SU-DHL-6 (cell line): ENCODE measurements around the gene ASPHD1.

ENCODE experiments used
- H2AFZ ChIP-seq: fragments of 200-600 bp; sonication (generic); 2 replicates; pipeline ENCODE4 v1.6.1; 2014; ENCODE audit warnings: low read depth, mild to moderate bottlenecking, moderate library complexity, mixed read lengths, antibody characterized with exemption, low read length; ENCODE audit not compliant: severe bottlenecking
- H3F3A ChIP-seq: fragments of 200-600 bp; shearing (Covaris generic); 2 replicates; pipeline ENCODE4 v1.6.0; 2016; ENCODE audit warnings: antibody characterized with exemption, mild to moderate bottlenecking; ENCODE audit not compliant: insufficient read depth
- H3K27ac ChIP-seq: fragments of 200-600 bp; sonication (generic); 2 replicates; pipeline ENCODE4 v1.5.1; 2016; ENCODE audit warnings: low read depth, mild to moderate bottlenecking, low read length, moderate library complexity, mixed read lengths
- H3K27me3 ChIP-seq: fragments of 200-600 bp; sonication (generic), shearing (Covaris generic); 2 replicates; pipeline ENCODE4 v1.6.0; 2014; ENCODE audit warnings: mild to moderate bottlenecking, low read length
- H3K36me3 ChIP-seq: fragments of 200-600 bp; sonication (generic); 2 replicates; pipeline ENCODE4 v1.6.1; 2014; ENCODE audit warnings: mild to moderate bottlenecking, low read length, mixed read lengths
- H3K4me2 ChIP-seq: fragments of 300-600, 200-600 bp; shearing (Covaris generic), sonication (generic); 2 replicates; pipeline ENCODE4 v1.6.0; 2014; ENCODE audit warnings: low read length, low read depth, mild to moderate bottlenecking; ENCODE audit not compliant: poor library complexity, severe bottlenecking
- H3K4me3 ChIP-seq: fragments of 200-600 bp; sonication (generic); 2 replicates; pipeline ENCODE4 v1.5.1; 2014; ENCODE audit warnings: antibody characterized with exemption, low read length, mild to moderate bottlenecking, mixed read lengths; ENCODE audit not compliant: insufficient read depth, poor library complexity, severe bottlenecking
- H3K79me2 ChIP-seq: fragments of 200-600 bp; sonication (generic); 2 replicates; pipeline ENCODE4 v1.6.1; 2014; ENCODE audit warnings: mild to moderate bottlenecking, low read length, moderate library complexity; ENCODE audit not compliant: insufficient read depth
- H3K9ac ChIP-seq: fragments of 200-600 bp; sonication (generic); 2 replicates; pipeline ENCODE4 v1.7.0; 2014; ENCODE audit warnings: mild to moderate bottlenecking, low read length
- H3K9me2 ChIP-seq: fragments of 200-600 bp; sonication (generic); replicated peaks from 2 replicates; pipeline ENCODE4 v1.6.1; 2014; ENCODE audit warnings: low read length; ENCODE audit not compliant: insufficient read depth
- H3K9me3 ChIP-seq: fragments of 200-600 bp; sonication (generic); 2 replicates; pipeline ENCODE4 v1.6.1; 2014; ENCODE audit warnings: low read length, mixed read lengths; ENCODE audit not compliant: insufficient read depth
- H4K20me1 ChIP-seq: fragments of 200-600 bp; sonication (generic); 2 replicates; pipeline ENCODE4 v1.6.1; 2014; ENCODE audit warnings: low read depth, mild to moderate bottlenecking, antibody characterized with exemption, low read length, moderate library complexity, mixed read lengths
- CTCF ChIP-seq: fragments of 200-600 bp; sonication (generic); IDR thresholded peaks from one replicate; pipeline ENCODE4 v1.5.1; 2017; ENCODE audit warnings: antibody characterized with exemption, mild to moderate bottlenecking, low read length, moderate library complexity; ENCODE audit not compliant: insufficient read depth, poor library complexity, severe bottlenecking
- EZH2phosphoT487 ChIP-seq: fragments of 200-600 bp; sonication (generic), shearing (Covaris generic); conservative IDR thresholded peaks from 2 replicates; pipeline ENCODE4 v1.6.1; 2018; ENCODE audit warnings: mild to moderate bottlenecking, antibody characterized with exemption, low read length, moderate library complexity, mixed read lengths

ASPHD1 gene

GRCh38 chr16:29913514-29913913 is 13.2 kb downstream of the ASPHD1 start:
- H3K79me2 ChIP-seq = no peaks in the 10 kb centered on the region
- H3K27ac ChIP-seq = no peak overlapping the region
- no peaks in the 10 kb centered on the region for H3K36me3 ChIP-seq
- H4K20me1 ChIP-seq = no peaks in the 10 kb centered on the region
- H3K9ac ChIP-seq = no peak overlapping the region
- no peak for TF ChIP-seq EZH2phosphoT487
- no peak for TF ChIP-seq CTCF
- H3K27me3 ChIP-seq = no peaks in the 10 kb centered on the region
- H2AFZ ChIP-seq = no peak overlapping the region
- no peaks in the 10 kb centered on the region for H3F3A ChIP-seq
- no peaks in the 10 kb centered on the region for H3K9me3 ChIP-seq
- no peak overlapping the region for H3K4me2 ChIP-seq
- no peaks in the 10 kb centered on the region for H3K9me2 ChIP-seq
- H3K4me3 ChIP-seq = no peak overlapping the region

- no peaks in the 10 kb centered on the region for H3K27me3 ChIP-seq
- H4K20me1 ChIP-seq = no peaks in the 10 kb centered on the region
- H3K4me3 ChIP-seq = no peak overlapping the region
- H3K4me2 ChIP-seq = no peak overlapping the region
- H3K9me2 ChIP-seq = no peaks in the 10 kb centered on the region
- no peak overlapping the region for H2AFZ ChIP-seq
- H3F3A ChIP-seq = no peaks in the 10 kb centered on the region
- no peak overlapping the region for H3K9ac ChIP-seq
- H3K36me3 ChIP-seq = peaks cover 8% of the 10 kb centered on the region; the same call in 1 of the 2 replicates
- no peak for TF ChIP-seq EZH2phosphoT487
- no peak for TF ChIP-seq CTCF
- H3K9me3 ChIP-seq = no peaks in the 10 kb centered on the region
- no peaks in the 10 kb centered on the region for H3K79me2 ChIP-seq
- no peak overlapping the region for H3K27ac ChIP-seq
Measured at GRCh38 chr16:29915590-29916247, 15.4 kb downstream of the ASPHD1 start.

- H3K27ac ChIP-seq = no peak overlapping the region
- TF ChIP-seq EZH2phosphoT487 = no peak
- no peak for TF ChIP-seq CTCF
- H2AFZ ChIP-seq = no peak overlapping the region
Measured at GRCh38 chr16:29916979-29917378, 16.7 kb downstream of the ASPHD1 start.

More at GRCh38 chr16:29916979-29917378, 16.7 kb downstream of the ASPHD1 start:
- H3F3A ChIP-seq = no peaks in the 10 kb centered on the region
- no peaks in the 10 kb centered on the region for H3K9me3 ChIP-seq
- H3K36me3 ChIP-seq = peaks cover 8% of the 10 kb centered on the region; the same call in 1 of the 2 replicates
- no peak overlapping the region for H3K4me2 ChIP-seq
- no peak overlapping the region for H3K9ac ChIP-seq
- H3K79me2 ChIP-seq = no peaks in the 10 kb centered on the region
- H3K27me3 ChIP-seq = no peaks in the 10 kb centered on the region
- H3K9me2 ChIP-seq = no peaks in the 10 kb centered on the region
- H4K20me1 ChIP-seq = no peaks in the 10 kb centered on the region
- no peak overlapping the region for H3K4me3 ChIP-seq
